HG03097 (cell line): Measurements from ENCODE around the gene PXDN.

Experiments
- ATAC-seq: cut with Tn5 transposase; IDR thresholded peaks from one replicate; pipeline ENCODE4 v1.9.1; 2021; ENCODE audit not compliant: unreplicated experiment, low FRiP score

PXDN gene

DNA sequence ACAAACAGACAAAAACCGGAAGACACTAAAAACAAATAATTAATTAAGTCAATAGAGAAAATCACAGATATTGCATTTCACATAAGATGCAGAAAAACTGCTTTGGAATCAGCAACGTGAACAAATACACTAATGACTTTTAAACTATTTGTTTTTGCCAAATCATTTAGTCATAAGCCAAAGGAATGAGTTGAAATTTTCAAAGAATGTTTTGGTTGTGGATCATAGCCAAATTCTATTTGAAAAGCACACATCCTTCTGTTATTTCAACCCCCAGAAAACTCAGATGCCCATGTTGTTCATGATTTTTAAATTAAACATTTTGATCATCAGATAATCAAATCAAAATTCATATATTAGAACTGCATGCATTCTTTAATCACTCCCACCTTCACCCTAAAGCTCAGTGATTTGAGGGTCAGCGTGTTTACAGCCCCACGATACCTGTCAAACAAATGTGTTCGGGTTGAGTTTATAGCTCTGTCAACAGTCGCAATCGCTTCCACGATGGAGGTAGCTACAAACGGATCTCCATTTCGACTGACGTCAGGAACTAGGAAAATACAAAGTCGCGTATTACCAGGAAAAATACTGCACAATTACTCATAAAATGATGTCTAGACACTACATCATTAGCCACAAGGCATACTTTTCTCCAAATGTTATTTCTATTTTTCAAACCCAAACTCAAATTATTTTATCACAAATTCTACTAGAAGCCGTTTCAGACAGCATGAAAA lies 90.2 kb downstream of the PXDN start:
- no peak for ATAC-seq

DNA sequence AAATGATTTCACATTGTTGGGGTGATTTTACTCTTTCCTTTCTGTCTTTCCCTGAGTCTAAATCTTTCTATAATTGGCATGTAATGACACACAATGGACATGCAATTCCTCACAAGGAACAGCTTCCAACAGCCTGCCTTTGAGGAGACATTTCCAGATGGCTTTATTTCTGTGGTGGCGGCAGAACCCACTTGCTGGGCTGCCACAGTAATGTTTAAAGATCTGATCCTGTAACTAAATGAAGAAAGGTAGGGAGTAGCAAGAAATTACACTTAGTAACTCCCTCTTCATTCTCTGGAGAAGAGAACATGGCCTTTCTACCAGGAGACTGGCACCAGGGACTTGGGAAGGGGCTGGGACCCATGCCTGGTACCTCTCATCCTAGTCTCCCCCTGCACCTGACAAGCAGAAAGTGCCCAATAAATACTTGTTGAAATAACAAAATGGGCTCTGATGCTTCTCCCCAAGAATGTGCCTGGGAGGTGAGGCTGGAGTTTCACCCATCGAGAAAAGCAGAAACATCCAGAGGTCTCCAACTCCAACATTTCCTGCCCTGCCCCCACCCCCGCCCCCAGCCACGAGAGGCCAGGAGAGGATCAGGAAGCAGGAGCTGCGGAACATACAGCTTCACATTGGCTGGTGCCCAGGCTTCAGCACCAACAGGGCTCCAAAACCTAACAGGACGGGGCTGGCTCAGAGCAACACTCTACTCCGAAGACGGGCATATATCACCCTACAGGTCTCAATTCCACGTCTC lies 92.1 kb downstream of the PXDN start:
- no peak for ATAC-seq

- no peak for ATAC-seq
These were observed 92.9 kb downstream of the PXDN start for GRCh38 chr2:1651121-1652033.

- ATAC-seq: no peak
These were observed 94.0 kb downstream of the PXDN start for GRCh38 chr2:1650085-1650872.

DNA sequence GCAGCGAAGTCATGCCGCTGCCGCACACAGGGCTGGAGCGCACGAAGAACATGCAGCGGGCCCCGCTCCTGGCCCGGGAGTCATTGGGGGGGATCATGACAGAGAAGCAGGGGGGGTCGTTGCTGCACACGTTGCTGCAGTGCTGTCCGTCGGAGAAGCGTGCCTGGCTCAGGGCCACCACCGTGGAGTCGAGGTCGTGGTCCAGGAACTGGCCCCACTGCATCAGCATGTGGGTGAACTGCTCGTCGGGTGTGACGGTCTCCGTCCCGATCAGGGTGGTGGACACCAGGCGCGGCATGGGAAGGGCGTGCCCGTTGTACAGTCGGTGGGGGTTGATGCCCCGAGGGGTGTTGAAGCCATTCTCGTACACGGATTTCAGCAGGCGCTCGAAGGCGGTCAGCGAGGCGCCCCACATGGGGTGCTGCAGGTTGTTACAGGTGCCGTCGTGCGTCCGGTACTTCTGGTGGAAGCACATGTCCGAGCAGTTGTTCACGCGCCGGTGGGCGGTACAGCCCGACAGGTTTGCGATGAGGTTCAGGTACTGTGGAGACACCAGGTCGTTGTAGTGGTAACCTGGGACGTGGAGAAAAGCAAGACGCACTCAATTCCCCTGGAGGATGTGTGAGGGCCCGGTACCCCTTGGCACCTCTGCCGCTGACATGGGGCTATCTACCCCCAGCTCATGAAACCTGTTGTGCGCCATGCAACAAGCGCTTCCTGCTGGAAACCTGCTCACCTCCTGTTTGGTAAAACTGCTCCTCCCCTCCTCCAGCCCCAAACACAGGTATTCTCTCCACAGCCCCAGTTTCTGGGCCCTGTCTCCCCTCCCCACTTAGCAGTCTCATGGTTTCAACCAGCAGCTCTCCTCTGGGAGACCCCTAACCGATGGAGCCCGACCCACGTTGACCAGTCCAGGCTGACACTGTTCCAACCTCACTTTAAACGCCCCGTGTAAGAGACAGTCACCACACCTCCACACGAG lies 94.9 kb downstream of the PXDN start:
- no peak for ATAC-seq

DNA sequence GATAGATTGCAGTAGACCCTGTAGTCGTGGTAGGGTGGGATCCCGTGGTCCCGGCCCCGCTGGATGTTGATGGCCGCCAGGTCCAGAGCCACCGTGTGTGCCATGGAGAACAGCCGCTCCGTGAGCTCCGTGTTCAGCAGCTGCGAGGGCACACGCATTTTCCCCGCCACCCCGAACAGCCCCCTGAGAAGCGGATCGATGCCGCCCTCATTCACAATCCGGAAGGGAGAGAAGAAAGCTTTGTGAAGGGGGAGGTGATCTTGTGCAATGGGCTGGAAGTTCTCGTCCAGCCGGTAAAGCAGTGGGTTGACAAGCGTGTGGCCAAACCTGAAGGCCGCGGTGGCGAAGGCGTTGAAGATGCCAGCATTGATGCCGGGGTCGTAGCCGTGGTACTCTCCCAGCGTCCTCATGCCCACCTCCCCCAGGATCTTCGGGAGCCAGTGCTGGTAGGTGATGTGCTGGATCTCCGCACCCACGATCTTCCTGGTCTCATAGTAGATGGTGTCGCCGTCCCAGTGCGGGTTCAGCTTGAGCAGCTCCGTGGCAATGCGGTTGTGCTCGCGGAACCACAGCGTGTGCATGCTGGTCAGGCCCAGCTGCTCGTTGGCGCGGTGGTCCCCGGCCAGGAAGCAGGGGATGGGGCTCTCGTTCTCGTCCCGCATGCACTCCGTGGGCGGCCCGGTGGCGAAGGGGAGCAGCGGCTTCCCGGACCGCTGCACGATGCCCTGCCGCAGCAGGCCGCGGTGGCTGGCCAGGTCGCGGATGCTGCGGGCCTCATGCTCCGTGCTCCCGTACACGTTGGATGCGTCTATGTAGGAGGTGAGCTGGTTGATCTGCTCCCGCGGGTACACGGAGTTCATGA lies 95.8 kb downstream of the PXDN start:
- no peak for ATAC-seq

DNA sequence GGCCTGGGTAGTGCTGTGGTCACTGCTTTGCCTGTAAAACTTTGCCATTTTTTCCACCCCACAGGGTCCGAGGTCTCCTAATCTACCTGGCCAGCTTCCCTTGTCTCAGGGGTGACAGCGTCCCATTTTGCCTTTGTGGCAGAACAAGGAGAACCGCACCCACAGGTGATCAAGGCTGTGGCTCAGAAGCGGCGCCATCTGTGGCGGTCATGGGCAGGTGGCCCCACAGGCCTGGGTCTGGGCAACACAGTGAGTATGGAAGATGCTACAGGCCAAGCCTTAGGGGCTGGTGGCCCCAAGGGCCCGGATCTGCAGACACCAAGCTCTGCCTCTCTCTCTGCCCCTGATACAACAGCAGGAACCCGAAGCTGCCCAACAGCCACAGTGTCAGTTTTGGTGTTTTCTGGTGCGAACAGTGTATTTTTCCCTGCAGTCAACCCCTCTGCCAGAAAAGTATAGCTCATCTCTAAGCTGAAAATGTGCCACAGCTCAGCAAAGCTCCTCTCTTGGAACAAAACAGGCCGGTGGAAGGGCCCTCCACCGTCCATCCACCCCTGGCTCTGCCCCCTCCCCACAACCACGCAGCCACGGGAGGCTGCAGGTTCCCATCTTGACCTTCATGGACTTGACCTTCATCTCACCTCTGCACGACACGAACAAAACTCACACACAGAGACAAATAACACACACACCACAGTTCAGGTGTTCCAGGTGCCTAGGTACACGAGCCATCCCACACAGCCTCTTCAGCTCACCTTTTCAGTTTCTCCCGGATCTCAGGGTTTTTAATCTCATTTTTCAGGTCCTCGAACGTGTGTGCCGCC lies 96.7 kb downstream of the PXDN start:
- no peak for ATAC-seq

- no peak for ATAC-seq
These were observed 98.4 kb downstream of the PXDN start for GRCh38 chr2:1645761-1646476.

DNA sequence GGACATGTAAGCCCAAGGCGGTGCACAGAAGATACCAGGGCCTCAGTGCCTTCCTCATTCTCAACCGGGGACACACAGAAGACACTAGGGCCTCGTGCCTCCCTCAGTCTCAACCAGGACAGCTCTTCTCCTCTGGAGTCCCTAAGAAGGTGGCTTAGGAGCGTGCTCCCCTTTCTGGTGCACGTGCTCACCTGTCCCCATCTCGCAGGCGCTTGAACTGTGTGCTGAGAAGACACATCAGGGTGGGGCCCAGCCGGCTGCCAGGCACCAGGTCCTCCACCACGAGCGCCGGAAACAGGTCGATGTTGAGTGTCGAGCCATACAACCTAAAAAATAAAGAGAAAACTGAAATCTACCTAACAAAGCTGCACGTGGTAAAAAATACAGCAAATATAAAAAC lies 99.9 kb downstream of the PXDN start:
- ATAC-seq: no peak

DNA sequence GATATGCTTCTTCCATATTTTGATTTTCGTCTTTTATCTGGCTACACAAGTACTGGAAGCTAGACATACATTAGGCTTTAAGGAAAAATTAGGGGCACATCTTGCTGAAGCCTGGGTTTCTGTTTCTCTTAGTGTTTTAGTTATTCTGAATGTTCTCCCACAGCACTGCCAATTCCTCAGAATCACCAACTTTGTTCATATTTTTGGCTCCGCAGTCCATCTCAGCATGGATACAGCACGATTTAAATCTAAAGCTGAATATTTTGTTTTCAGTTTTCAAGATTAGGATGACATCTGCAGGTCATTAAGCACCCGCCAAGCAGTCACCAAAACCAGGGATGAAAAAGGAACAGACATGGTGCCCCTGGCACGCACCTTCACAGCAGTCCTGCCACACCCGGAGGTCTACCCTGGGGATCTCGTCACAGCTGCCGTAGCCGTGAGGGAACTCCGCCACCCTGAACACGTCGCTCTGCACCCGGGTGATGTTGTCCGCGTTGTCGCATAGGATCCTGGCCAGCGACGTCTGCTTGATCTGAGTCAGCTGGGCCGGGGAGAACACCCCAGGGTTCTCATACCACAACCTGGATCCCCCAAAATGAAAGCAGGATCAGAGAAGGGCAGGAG lies 101.2 kb downstream of the PXDN start:
- no peak for ATAC-seq

GRCh38 chr2:1642066-1642861 lies 102.1 kb downstream of the PXDN start:
- ATAC-seq: no peak

GRCh38 chr2:1641523-1641922 lies 102.8 kb downstream of the PXDN start:
- ATAC-seq: no peak

GRCh38 chr2:1640301-1641135 lies 103.8 kb downstream of the PXDN start:
- no peak for ATAC-seq

- ATAC-seq: no peak
These were observed 105.0 kb downstream of the PXDN start for GRCh38 chr2:1639086-1639858.
